ENCODE results near the gene TMEM256. TPM values are rescaled to one million over a fixed set of nuclear protein-coding genes. Genes with fewer than 3 reads are reported as not detected.
A peak's percentile ranks its signal among the peaks of the same experiment; 100 is the strongest.

The TMEM256 gene
- 100 to 1,000 TPM in 1 of 2 donors, 10 to 100 TPM in 1; 78.9 to 114 TPM for total RNA-seq

- H3K27ac Mint-ChIP-seq, result peak within 1 kb of the TSS; percentile 82 to 97
- H3K36me3 Mint-ChIP-seq, result no peaks in the 10 kb centered on the region
- peak; percentile 89 to 98 for DNase-seq (ENCODE audit: low spot score in 2 of 2)
- no peaks in the 10 kb centered on the region for H3K9me3 Mint-ChIP-seq
- ATAC-seq, result peak; percentile 93 to 94
These were observed at the start of gene TMEM256 for GRCh38 chr17:7403977-7404736. TMEM256 (minus strand) TSS chr17:7404097; CDS start chr17:7404084, 13 bp downstream.

GRCh38 chr17:7448461-7448860 lies 44.6 kb upstream of the TMEM256 start:
- Mint-ChIP-seq H3K27ac (no peak overlapping the region), H3K9me3 (no peaks in the 10 kb centered on the region), H3K36me3 (peaks cover 0 to 6% of the 10 kb centered on the region in 2 donors)
- no peak for ATAC-seq
- DNase-seq (ENCODE audit: low spot score in 2 of 2), result no peak

GRCh38 chr17:7445619-7445968 lies 41.7 kb upstream of the TMEM256 start:
- H3K36me3 Mint-ChIP-seq, result peaks cover 0 to 10% of the 10 kb centered on the region in 2 donors
- no peaks in the 10 kb centered on the region for H3K9me3 Mint-ChIP-seq
- DNase-seq (ENCODE audit: low spot score in 2 of 2), result peak in 1 of 2 donors; percentile 32
- ATAC-seq, result peak; percentile 52 to 80
- H3K27ac Mint-ChIP-seq, result no peak overlapping the region

GRCh38 chr17:7444682-7445618 lies 41.1 kb upstream of the TMEM256 start, which contains the start of gene CHRNB1:
CHRNB1 (plus strand) TSS chr17:7445061; CDS start chr17:7445128, 67 bp downstream.
- no peak within 1 kb of the TSS for H3K27ac Mint-ChIP-seq
- no peak for DNase-seq (ENCODE audit: low spot score in 2 of 2)
- ATAC-seq, result peak; percentile 25 to 62
- peaks cover 0 to 10% of the 10 kb centered on the region in 2 donors for H3K36me3 Mint-ChIP-seq
- H3K9me3 Mint-ChIP-seq, result no peaks in the 10 kb centered on the region

GRCh38 chr17:7443499-7444485 lies 39.9 kb upstream of the TMEM256 start:
- ATAC-seq, result no peak
- H3K27ac Mint-ChIP-seq, result no peak overlapping the region
- no peaks in the 10 kb centered on the region for H3K9me3 Mint-ChIP-seq
- DNase-seq (ENCODE audit: low spot score in 2 of 2), result no peak
- H3K36me3 Mint-ChIP-seq, result peaks cover 3 to 16% of the 10 kb centered on the region in 2 donors

GRCh38 chr17:7442142-7442541 lies 38.2 kb upstream of the TMEM256 start:
- H3K36me3 Mint-ChIP-seq, result peaks cover 8 to 27% of the 10 kb centered on the region in 2 donors
- H3K9me3 Mint-ChIP-seq, result no peaks in the 10 kb centered on the region
- no peak for ATAC-seq

GRCh38 chr17:7441266-7441665 lies 37.4 kb upstream of the TMEM256 start:
- peaks cover 8 to 27% of the 10 kb centered on the region in 2 donors for H3K36me3 Mint-ChIP-seq
- H3K27ac Mint-ChIP-seq, result no peak overlapping the region
- DNase-seq (ENCODE audit: low spot score in 2 of 2) (no peak), ATAC-seq (no peak)
- no peaks in the 10 kb centered on the region for H3K9me3 Mint-ChIP-seq

More at GRCh38 chr17:7442142-7442541, 38.2 kb upstream of the TMEM256 start:
- no peak overlapping the region for H3K27ac Mint-ChIP-seq
- no peak for DNase-seq (ENCODE audit: low spot score in 2 of 2)

GRCh38 chr17:7440834-7441195 lies 36.9 kb upstream of the TMEM256 start:
- DNase-seq (ENCODE audit: low spot score in 2 of 2), result no peak
- Mint-ChIP-seq H3K9me3 (no peaks in the 10 kb centered on the region), H3K36me3 (peaks cover 8 to 27% of the 10 kb centered on the region in 2 donors), H3K27ac (no peak overlapping the region)
- ATAC-seq, result no peak

GRCh38 chr17:7440113-7440833 lies 36.4 kb upstream of the TMEM256 start:
- peak overlapping the region in 1 of 2 donors; percentile 68 for H3K27ac Mint-ChIP-seq

GRCh38 chr17:7439462-7440112 lies 35.7 kb upstream of the TMEM256 start, which contains the start of gene FGF11:
FGF11 (plus strand) TSS chr17:7439512; CDS start chr17:7439621, 109 bp downstream.
- peak within 1 kb of the TSS in 1 of 2 donors; percentile 68 for H3K27ac Mint-ChIP-seq
- peaks cover 8 to 27% of the 10 kb centered on the region in 2 donors for H3K36me3 Mint-ChIP-seq
- no peaks in the 10 kb centered on the region for H3K9me3 Mint-ChIP-seq
- no peak for ATAC-seq
- DNase-seq (ENCODE audit: low spot score in 2 of 2), result no peak

More at GRCh38 chr17:7440113-7440833, 36.4 kb upstream of the TMEM256 start:
- DNase-seq (ENCODE audit: low spot score in 2 of 2), result peak in 1 of 2 donors; percentile 54
- Mint-ChIP-seq H3K36me3 (peaks cover 8 to 27% of the 10 kb centered on the region in 2 donors), H3K9me3 (no peaks in the 10 kb centered on the region)
- ATAC-seq, result no peak

- no peak for DNase-seq (ENCODE audit: low spot score in 2 of 2)
- no peaks in the 10 kb centered on the region for H3K9me3 Mint-ChIP-seq
- no peak for ATAC-seq
- peak overlapping the region in 1 of 2 donors; percentile 57 for H3K27ac Mint-ChIP-seq
- peaks cover 8 to 25% of the 10 kb centered on the region in 2 donors for H3K36me3 Mint-ChIP-seq
These were observed 35.0 kb upstream of the TMEM256 start for GRCh38 chr17:7438656-7439460.

- Mint-ChIP-seq H3K36me3 (peaks cover 8 to 17% of the 10 kb centered on the region in 2 donors), H3K9me3 (no peaks in the 10 kb centered on the region), H3K27ac (peak overlapping the region in 1 of 2 donors; percentile 86)
- ATAC-seq, result peak in 1 of 2 donors; percentile 31
- peak in 1 of 2 donors; percentile 87 for DNase-seq (ENCODE audit: low spot score in 2 of 2)
These were observed 34.2 kb upstream of the TMEM256 start for GRCh38 chr17:7437950-7438614.

GRCh38 chr17:7437369-7437863 lies 33.5 kb upstream of the TMEM256 start:
- no peak for DNase-seq (ENCODE audit: low spot score in 2 of 2)
- Mint-ChIP-seq H3K27ac (peak overlapping the region in 1 of 2 donors; percentile 86), H3K9me3 (no peaks in the 10 kb centered on the region), H3K36me3 (peaks cover 8 to 17% of the 10 kb centered on the region in 2 donors)
- ATAC-seq, result no peak

All from activated naive CD4-positive, alpha-beta T cell treated with anti-CD3 and anti-CD28 coated beads, Interleukin-2, amount 50 U/mL, for 72 hours (primary cell).